ENCODE results near the gene PPIAL4G.
"Not testable (repeated sequence)": the region's sequence is repeated elsewhere in the genome, so short reads cannot be mapped to it uniquely, and the experiment has no call there.

GRCh38 chr1:148522072-148522471 lies 39.0 kb upstream of the PPIAL4G start:
- TF ChIP-seq CTCF (IDR thresholded peaks at IDR 0.05); NFYB (CRISPR knock-in tag; conservative IDR thresholded peaks at IDR 0.05; ENCODE audit: low read depth); NR3C1 (CRISPR knock-in tag; conservative IDR thresholded peaks at IDR 0.05; ENCODE audit: low read depth); ZNF416 (CRISPR knock-in tag; IDR thresholded peaks at IDR 0.05); ATF2 (CRISPR knock-in tag; IDR thresholded peaks at IDR 0.05; ENCODE audit: borderline replicate concordance, low read depth); STAT6 (CRISPR knock-in tag; conservative IDR thresholded peaks at IDR 0.05; ENCODE audit: low read depth): not testable (repeated sequence)

Data from WTC11 (cell line).